HG02623 (cell line): Measurements from ENCODE around the gene VMP1.
"Not testable (repeated sequence)": the region's sequence is repeated elsewhere in the genome, so short reads cannot be mapped to it uniquely, and the experiment has no call there.

Experiments used
- ATAC-seq: cut with Tn5 transposase; IDR thresholded peaks from one replicate; pipeline ENCODE4 v1.9.1; 2021; ENCODE audit warnings: moderate library complexity; ENCODE audit not compliant: unreplicated experiment

The VMP1 gene

DNA sequence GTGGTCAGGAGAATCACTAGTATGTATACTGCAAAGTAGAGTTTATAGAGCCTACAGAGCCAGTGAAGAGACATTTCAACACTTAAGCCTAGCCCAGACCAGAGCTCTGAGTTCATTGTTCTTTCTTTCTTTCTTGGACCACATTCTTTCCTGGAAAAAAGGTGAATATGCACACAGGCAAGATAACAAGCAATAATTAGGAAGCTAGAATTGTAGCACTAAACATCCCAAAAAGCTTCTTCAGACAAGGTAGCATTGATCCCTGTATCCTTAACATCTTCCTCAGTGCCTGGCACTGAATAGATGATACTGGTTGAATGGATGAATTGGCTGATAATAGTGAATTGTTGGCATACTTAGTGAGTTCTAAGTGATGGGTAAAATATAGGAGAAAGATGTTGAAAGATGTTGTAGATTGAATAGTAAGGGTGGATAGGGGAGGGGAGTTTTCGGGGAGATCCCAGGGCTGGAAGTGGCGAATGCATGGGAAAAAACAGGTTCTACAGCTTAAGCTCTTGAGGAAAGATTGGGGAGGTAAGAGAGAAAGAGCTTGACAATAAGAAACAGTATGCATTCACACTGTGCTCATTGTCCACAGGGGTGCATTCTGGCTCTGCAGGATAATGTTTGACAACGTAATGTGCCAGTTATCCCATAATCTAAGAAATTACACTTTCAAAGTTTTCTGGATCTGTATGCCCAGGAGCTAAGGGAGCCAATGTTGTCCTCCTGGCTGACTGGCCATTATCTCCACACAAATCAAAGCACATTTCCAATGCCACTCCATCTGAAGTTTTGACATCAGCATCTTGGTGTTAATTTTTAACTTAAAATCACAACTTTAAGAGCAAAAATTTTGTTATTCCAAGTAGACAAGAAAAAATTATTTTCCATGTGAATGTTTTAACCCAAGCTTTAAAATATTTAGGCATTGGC, 149.7 kb downstream of the VMP1 start:
- no peak for ATAC-seq

DNA sequence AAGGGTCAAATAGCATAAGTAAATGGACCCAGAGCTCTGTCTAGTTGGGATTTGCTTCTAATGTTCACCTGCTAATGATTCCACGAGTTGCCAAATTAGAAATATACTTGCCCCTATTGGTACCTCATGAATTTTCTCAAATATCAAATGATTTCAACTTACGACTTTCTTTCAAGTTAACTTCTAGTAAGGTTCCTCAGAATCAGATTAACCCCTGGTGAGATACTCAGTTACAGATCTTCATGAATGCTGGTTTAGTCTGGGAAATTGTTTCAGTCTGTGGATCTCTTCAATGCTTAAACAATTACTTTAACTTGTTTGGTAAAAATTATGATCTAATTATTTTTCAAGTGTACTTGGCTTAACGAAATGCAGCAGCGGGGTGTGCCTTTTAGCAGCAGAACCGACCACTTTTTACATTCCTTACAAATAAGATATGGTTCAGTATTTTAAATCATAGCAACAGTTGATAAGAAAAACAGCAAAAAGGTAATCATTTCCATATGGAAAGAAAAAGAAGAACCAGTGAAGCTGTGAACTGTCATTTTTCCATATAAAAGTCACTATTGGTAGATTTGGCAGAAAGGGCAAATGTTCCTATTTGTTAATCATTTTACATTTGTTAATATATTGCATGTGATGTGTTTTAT, 150.8 kb downstream of the VMP1 start:
- no peak for ATAC-seq

DNA sequence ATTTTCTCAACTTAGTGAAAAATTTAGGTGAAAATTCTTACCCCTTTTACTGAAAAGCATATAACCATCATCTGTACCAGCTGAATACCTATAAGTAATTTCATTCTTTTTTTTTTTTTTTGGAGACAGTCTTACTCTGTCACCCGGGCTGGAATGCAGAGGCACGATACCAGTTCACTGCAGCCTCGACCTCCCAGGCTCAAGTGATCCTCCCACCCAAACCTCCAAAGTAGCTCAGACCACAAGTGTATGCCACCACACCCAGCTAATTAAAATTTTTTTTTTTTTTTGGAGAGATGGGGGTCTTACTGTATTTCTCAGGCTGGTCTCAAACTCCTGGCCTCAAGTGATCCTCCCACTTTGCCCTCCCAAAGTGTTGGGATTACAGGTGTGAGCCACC, 151.5 kb downstream of the VMP1 start:
- ATAC-seq: no peak

DNA sequence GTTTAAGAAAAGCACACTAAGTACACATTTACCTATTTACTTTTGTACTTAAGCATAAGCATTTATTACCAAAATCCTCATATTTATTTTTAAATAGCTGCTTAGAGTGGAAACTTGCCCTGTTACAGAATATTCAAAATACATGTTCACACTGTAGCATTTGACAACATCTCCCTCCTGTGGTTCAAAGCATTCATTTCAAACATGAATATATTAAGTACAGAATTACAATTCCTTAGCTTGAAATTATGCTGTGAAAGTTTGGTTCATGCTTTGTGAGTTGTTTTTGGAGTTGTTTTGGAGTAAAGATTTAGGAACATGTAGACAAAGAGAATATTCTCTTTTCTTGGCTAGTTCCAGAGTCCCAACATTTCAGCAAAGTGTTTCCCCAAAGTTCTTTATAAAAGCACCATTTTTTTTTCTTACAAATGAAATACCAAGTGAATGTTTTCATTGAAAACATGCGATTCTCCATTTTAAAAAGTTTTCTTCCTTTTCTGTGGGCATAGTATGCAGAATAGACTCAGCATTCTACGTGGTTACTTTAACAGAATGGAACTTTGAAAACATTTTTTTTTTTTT, 152.1 kb downstream of the VMP1 start:
- no peak for ATAC-seq

- no peak for ATAC-seq
Observed at GRCh38 chr17:59863616-59864015, 156.2 kb downstream of the VMP1 start.

DNA sequence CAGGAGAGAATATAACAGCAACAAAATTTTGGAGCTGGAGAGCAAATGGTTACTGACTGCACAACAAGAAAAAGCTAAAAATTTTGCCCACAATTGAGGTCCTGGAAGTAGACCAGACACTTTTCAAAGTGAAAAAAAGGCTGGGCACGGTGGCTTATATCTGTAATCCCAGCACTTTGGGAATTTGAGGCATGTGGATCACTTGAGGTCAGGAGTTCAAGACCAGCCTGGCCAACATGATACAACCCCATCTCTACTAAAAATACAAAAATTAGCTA, 162.4 kb downstream of the VMP1 start:
- no peak for ATAC-seq

- no peak for ATAC-seq
Observed at GRCh38 chr17:59870482-59870881, 163.0 kb downstream of the VMP1 start.

GRCh38 chr17:59872351-59872750, 164.9 kb downstream of the VMP1 start:
- ATAC-seq: no peak

- not testable (repeated sequence) for ATAC-seq
Observed at GRCh38 chr17:59873414-59873813, 166.0 kb downstream of the VMP1 start.

- no peak for ATAC-seq
Observed at GRCh38 chr17:59874376-59874775, 166.9 kb downstream of the VMP1 start.

DNA sequence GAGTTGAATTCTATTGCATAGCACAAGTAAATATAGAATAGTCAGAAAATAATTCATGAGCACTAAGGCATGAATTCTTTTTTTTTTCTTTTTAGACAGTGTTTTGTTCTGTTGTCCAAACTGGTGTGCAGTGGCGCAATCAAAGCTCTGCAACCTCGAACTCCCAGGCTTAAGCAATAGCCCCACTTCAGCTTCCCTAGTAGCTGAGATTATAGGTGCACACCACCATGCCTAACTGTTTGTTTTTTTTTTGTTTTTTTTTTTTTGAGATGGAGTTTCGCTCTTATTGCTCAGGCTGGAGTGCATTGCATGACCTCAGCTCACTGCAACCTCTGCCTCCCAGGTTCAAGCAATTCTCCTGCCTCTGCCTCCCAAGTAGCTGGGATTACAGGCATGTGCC, 168.7 kb downstream of the VMP1 start:
- no peak for ATAC-seq

DNA sequence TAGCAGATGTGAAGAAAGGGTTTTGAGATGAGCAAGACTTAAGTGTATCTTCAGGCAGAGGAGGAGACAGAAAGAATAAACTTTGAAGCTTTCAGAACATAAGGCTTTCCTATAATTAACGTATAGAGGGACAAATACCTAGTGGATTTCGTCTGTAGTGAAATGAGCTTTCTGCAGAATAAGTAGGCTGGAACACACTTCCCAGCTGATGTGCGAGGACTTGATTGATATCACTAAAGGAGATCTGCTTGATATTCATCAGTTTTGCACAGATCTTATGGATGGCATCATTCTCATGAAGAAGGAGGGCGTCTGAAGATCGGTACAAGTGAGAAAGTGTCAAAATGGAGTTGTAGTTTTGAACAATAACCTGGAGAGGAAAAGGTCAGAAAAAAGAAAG, 170.5 kb downstream of the VMP1 start:
- ATAC-seq: no peak

DNA sequence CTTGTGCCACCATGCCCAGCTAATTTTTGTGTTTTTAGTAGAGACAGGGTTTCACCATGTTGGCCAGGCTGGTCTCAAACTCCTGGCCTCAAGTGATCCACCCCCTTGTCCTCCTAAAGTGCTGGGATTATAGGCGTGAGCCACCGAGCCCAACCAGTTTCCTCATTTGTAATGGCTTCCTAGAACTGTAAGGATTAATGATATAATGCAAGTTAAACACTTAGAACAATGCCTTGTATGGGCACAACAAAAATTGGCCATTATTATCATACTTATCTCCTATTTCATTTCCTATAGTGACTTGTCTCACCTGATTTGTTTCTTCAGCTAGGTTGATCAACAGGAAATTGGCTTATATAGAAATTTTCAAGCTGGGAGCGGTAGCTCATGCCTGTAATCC, 171.2 kb downstream of the VMP1 start:
- ATAC-seq: no peak

GRCh38 chr17:59884861-59885260, 177.4 kb downstream of the VMP1 start:
- ATAC-seq: no peak

GRCh38 chr17:59888145-59888750, 180.8 kb downstream of the VMP1 start:
- no peak for ATAC-seq

DNA sequence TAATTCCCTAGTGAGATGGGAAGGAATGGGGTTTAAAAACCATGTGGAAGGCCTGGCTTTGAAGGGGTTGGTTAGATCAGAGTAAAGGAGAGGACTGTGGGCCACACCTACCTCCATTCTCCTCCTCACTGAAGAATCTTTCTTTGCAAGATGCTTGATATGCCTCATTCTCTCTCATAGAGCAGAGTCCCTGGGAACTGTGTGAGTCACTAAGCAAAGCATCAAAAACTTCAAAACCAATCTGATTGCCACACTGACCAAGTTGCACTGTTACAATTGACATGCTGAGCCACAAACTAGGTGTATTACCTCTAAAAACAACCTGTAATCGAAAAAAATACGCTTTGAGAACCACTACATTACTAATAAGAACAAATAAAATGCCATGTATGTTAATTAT, 183.3 kb downstream of the VMP1 start:
- ATAC-seq: no peak
